Loucy (cell line): ENCODE results near the gene FOXO3B.
"Not testable (repeated sequence)": the region's sequence is repeated elsewhere in the genome, so short reads cannot be mapped to it uniquely, and the experiment has no call there.

ENCODE experiments used
- H2AFZ ChIP-seq: fragments of 200-600 bp; sonication (generic); 2 replicates; pipeline ENCODE4 v1.6.0; 2016; ENCODE audit warnings: antibody characterized with exemption, mild to moderate bottlenecking, low read length, moderate library complexity
- H3F3A ChIP-seq: fragments of 200-600 bp; 2 replicates; pipeline ENCODE4 v1.6.0; 2016; ENCODE audit warnings: antibody characterized with exemption, low read depth, mild to moderate bottlenecking
- H3K27me3 ChIP-seq: fragments of 200-600 bp; sonication (generic); 2 replicates; pipeline ENCODE4 v1.6.1; 2014; ENCODE audit warnings: low read length, mild to moderate bottlenecking; ENCODE audit not compliant: insufficient read depth, poor library complexity, severe bottlenecking
- H3K36me3 ChIP-seq: fragments of 200-600 bp; sonication (generic); 2 replicates; pipeline ENCODE4 v1.6.1; 2016; ENCODE audit warnings: low read length; ENCODE audit not compliant: insufficient read depth
- H3K4me1 ChIP-seq: fragments of 200-600 bp; sonication (generic); 2 replicates; pipeline ENCODE4 v1.5.1; 2014; ENCODE audit warnings: low read length, mild to moderate bottlenecking; ENCODE audit not compliant: insufficient read depth, poor library complexity, severe bottlenecking
- H3K4me2 ChIP-seq: fragments of 200-600 bp; sonication (generic); 2 replicates; pipeline ENCODE4 v1.6.0; 2014; ENCODE audit warnings: antibody characterized with exemption, low read length, low read depth, mild to moderate bottlenecking; ENCODE audit not compliant: poor library complexity, severe bottlenecking
- H3K4me3 ChIP-seq: fragments of 200-600 bp; sonication (generic); 2 replicates; pipeline ENCODE4 v1.5.1; 2014; ENCODE audit warnings: low read length, mild to moderate bottlenecking, mixed read lengths; ENCODE audit not compliant: poor library complexity, severe bottlenecking
- H3K79me2 ChIP-seq: fragments of 200-600 bp; sonication (generic); 2 replicates; pipeline ENCODE4 v1.6.1; 2014; ENCODE audit warnings: low read length; ENCODE audit not compliant: insufficient read depth
- H3K9ac ChIP-seq: fragments of 200-600 bp; sonication (generic); 2 replicates; pipeline ENCODE4 v1.6.0; 2014; ENCODE audit warnings: mild to moderate bottlenecking, low read depth, low read length, moderate library complexity; ENCODE audit not compliant: poor library complexity, severe bottlenecking
- H3K9me2 ChIP-seq: fragments of 200-600 bp; sonication (generic); replicated peaks from 2 replicates; pipeline ENCODE4 v1.6.1; 2016; ENCODE audit warnings: low read depth, low read length, mixed read lengths
- H3K9me3 ChIP-seq: fragments of 200-600 bp; sonication (generic); 2 replicates; pipeline ENCODE4 v1.6.1; 2014; ENCODE audit warnings: mild to moderate bottlenecking, antibody characterized with exemption, low read length, low read depth; ENCODE audit not compliant: insufficient read depth
- H4K20me1 ChIP-seq: fragments of 200-600 bp; sonication (generic); 2 replicates; pipeline ENCODE4 v1.6.0; 2014; ENCODE audit warnings: antibody characterized with exemption, low read length, mild to moderate bottlenecking; ENCODE audit not compliant: insufficient read depth, poor library complexity, severe bottlenecking

FOXO3B gene

GRCh38 chr17:18681767-18682571 is at the start of gene FOXO3B:
Gene FOXO3B (minus strand): TSS chr17:18682314. CDS start chr17:18681651, 663 bp downstream.
- H2AFZ ChIP-seq, result peak within 1 kb of the TSS; percentile 90
- H3K4me3 ChIP-seq, result peak within 1 kb of the TSS; percentile 75
- not testable (repeated sequence) for H3K27me3 ChIP-seq, H3F3A ChIP-seq, H4K20me1 ChIP-seq, H3K4me1 ChIP-seq, H3K9me2 ChIP-seq, H3K9me3 ChIP-seq, H3K36me3 ChIP-seq, H3K79me2 ChIP-seq
- peak within 1 kb of the TSS; percentile 78 for H3K4me2 ChIP-seq
- peak within 1 kb of the TSS; percentile 68 for H3K9ac ChIP-seq

- H3K27me3 ChIP-seq, H3K4me3 ChIP-seq, H3K4me2 ChIP-seq, H4K20me1 ChIP-seq, H3K79me2 ChIP-seq, H3K9me3 ChIP-seq, H3K9ac ChIP-seq, H3K4me1 ChIP-seq, H3K9me2 ChIP-seq, H3K36me3 ChIP-seq, H2AFZ ChIP-seq, H3F3A ChIP-seq: not testable (repeated sequence)
Measured at GRCh38 chr17:18723509-18723908, 41.4 kb upstream of the FOXO3B start.

GRCh38 chr17:18722612-18723011 is 40.5 kb upstream of the FOXO3B start:
- not testable (repeated sequence) for H3K4me2 ChIP-seq, H4K20me1 ChIP-seq, H3K4me3 ChIP-seq, H3K36me3 ChIP-seq, H3K9ac ChIP-seq, H2AFZ ChIP-seq, H3K9me2 ChIP-seq, H3K79me2 ChIP-seq, H3F3A ChIP-seq, H3K9me3 ChIP-seq, H3K4me1 ChIP-seq, H3K27me3 ChIP-seq

- not testable (repeated sequence) for H3K4me2 ChIP-seq, H3K9ac ChIP-seq, H2AFZ ChIP-seq
Measured at GRCh38 chr17:18721775-18722547, 39.8 kb upstream of the FOXO3B start.

GRCh38 chr17:18719428-18720110 is 37.5 kb upstream of the FOXO3B start:
- not testable (repeated sequence) for H2AFZ ChIP-seq, H3K36me3 ChIP-seq, H3K79me2 ChIP-seq, H3F3A ChIP-seq, H3K4me1 ChIP-seq, H3K4me3 ChIP-seq, H3K4me2 ChIP-seq, H3K9ac ChIP-seq, H3K9me2 ChIP-seq, H4K20me1 ChIP-seq, H3K27me3 ChIP-seq, H3K9me3 ChIP-seq

More at GRCh38 chr17:18721775-18722547, 39.8 kb upstream of the FOXO3B start:
- H3K9me2 ChIP-seq, H3K79me2 ChIP-seq, H3K27me3 ChIP-seq, H3K36me3 ChIP-seq, H3K4me1 ChIP-seq, H3K4me3 ChIP-seq, H4K20me1 ChIP-seq, H3F3A ChIP-seq, H3K9me3 ChIP-seq: not testable (repeated sequence)

GRCh38 chr17:18718643-18719427 is 36.7 kb upstream of the FOXO3B start:
- H4K20me1 ChIP-seq, H3F3A ChIP-seq, H3K9me2 ChIP-seq, H3K9me3 ChIP-seq, H3K4me2 ChIP-seq, H3K4me3 ChIP-seq, H3K9ac ChIP-seq, H3K4me1 ChIP-seq, H3K36me3 ChIP-seq, H3K79me2 ChIP-seq, H3K27me3 ChIP-seq, H2AFZ ChIP-seq: not testable (repeated sequence)
